Gastroesophageal sphincter (tissue), 3 donors: ENCODE results near the gene EEF2K.

Source experiments
- CTCF ChIP-seq, 4 experiments: fragments of 200-600 bp in 2 of 4; fragments of 450-650 bp in 2 of 4; sonication (generic) in 1 of 4; IDR thresholded peaks; one replicate each; pipeline ENCODE4 v1.5.1; 2017 to 2019; ENCODE audit warnings: antibody characterized with exemption in 4 of 4, mild to moderate bottlenecking in 2 of 4, moderate library complexity in 2 of 4
- POLR2A ChIP-seq, 2 donors: fragments of 450-650 bp; IDR thresholded peaks; one replicate each; pipeline ENCODE4 v1.6.1; 2017; ENCODE audit warnings: antibody characterized with exemption in 2 of 2, mild to moderate bottlenecking in 2 of 2, moderate library complexity in 1 of 2

- TF ChIP-seq CTCF (IDR thresholded peaks at IDR 0.05) = no peak
- TF ChIP-seq POLR2A (IDR thresholded peaks at IDR 0.05) = no peak
These were observed 7.4 kb upstream of the EEF2K start for GRCh38 chr16:22198547-22199293.
